Measurements from ENCODE around the gene WBP4. TPM values are rescaled to one million over a fixed set of nuclear protein-coding genes. Genes with fewer than 3 reads are reported as not detected.

Gene WBP4
- total and polyA plus RNA-seq, 2 of the 4 experiments (the other 2 are of a cell fraction) = 4.3 to 11.0 TPM

GRCh38 chr13:41132512-41133152, 71.3 kb downstream of the WBP4 start, which contains the start of gene KBTBD6:
Gene KBTBD6, minus strand, starts transcription at chr13:41132802. Its CDS starts 291 bp downstream, at chr13:41132511.
- Histone ChIP-seq H3K9me3 (ENCODE audit: control insufficient read depth, insufficient read depth, low read length) (no peaks in the 10 kb centered on the region), H3K4me2 (ENCODE audit: low read depth, low read length) (peak within 1 kb of the TSS; percentile 70), H3K27ac (ENCODE audit: insufficient read depth, low read length) (peak within 1 kb of the TSS; percentile 77), H3K14ac (replicated peaks; ENCODE audit: low read depth, low read length) (peak within 1 kb of the TSS; percentile 68), H2BK15ac (ENCODE audit: low read depth, low read length) (peak within 1 kb of the TSS; percentile 70; the same call in 2 of the 3 replicates), H4K91ac (ENCODE audit: insufficient read depth, low read depth, low read length) (peak within 1 kb of the TSS; percentile 62), H2BK5ac (ENCODE audit: low read depth, low read length, poor library complexity, severe bottlenecking) (peak within 1 kb of the TSS; percentile 91), H2AK5ac (ENCODE audit: low read depth, low read length) (peak within 1 kb of the TSS; percentile 89), H3K4me1 (ENCODE audit: control insufficient read depth, insufficient read depth, low read length) (peaks cover 13% of the 10 kb centered on the region), H4K20me1 (ENCODE audit: insufficient read depth, low read length) (no peaks in the 10 kb centered on the region), H3K23ac (ENCODE audit: low read depth, low read length) (peak within 1 kb of the TSS; percentile 80), H4K5ac (ENCODE audit: low read depth, low read length) (peak within 1 kb of the TSS; percentile 52), H3K27me3 (ENCODE audit: control insufficient read depth, insufficient read depth, low read length) (no peaks in the 10 kb centered on the region), H3K18ac (ENCODE audit: low read depth, low read length) (peak within 1 kb of the TSS; percentile 54), H4K8ac (ENCODE audit: low read depth in 2 of 2, low read length in 2 of 2) (peak within 1 kb of the TSS; percentile 76 to 85), H2AFZ (replicated peaks; ENCODE audit: low read length, poor library complexity) (peak within 1 kb of the TSS; percentile 92), H3K56ac (ENCODE audit: extremely low read depth, insufficient read depth, low read length) (peak within 1 kb of the TSS; percentile 53), H3K36me3 (ENCODE audit: control insufficient read depth, insufficient read depth, low read length) (0 out of 2 replicates have a peak, but pooled peaks cover 7% of the 10 kb centered on the region), H2BK120ac (ENCODE audit: low read depth, low read length) (peak within 1 kb of the TSS; percentile 57), H3K4ac (ENCODE audit: low read depth, low read length) (peak within 1 kb of the TSS; percentile 81), H3K9me1 (ENCODE audit: insufficient read depth, low read length) (peaks cover 5% of the 10 kb centered on the region; the same call in 1 of the 2 replicates), H3K4me3 (ENCODE audit: insufficient read depth, low read depth, low read length) (peak within 1 kb of the TSS; percentile 54), H3K79me1 (ENCODE audit: low read depth in 1 of 2, low read length in 2 of 2) (peaks cover 26 to 36% of the 10 kb centered on the region in 2 experiments), H2BK20ac (ENCODE audit: low read depth, low read length) (peak within 1 kb of the TSS; percentile 6), H2AK9ac (replicated peaks; ENCODE audit: low read depth, low read length, poor library complexity) (peak within 1 kb of the TSS; percentile 66), H3K9ac (ENCODE audit: low read depth, low read length) (peak within 1 kb of the TSS; percentile 56)
- no TSS peak for BruUV-seq (replicated peaks)
- peak; percentile 66 for TF ChIP-seq FOS (IDR thresholded peaks at IDR 0.05; ENCODE audit: low read depth, low read length)
- no peak for TF ChIP-seq USF2 (IDR thresholded peaks at IDR 0.05; ENCODE audit: low read depth, low read length)
- peak; percentile 34; the same call in 1 of the 2 replicates for TF ChIP-seq CEBPB (IDR thresholded peaks at IDR 0.05; ENCODE audit: low read depth, low read length)
- peak; percentile 61 for TF ChIP-seq MXI1 (IDR thresholded peaks at IDR 0.05; ENCODE audit: borderline replicate concordance, low read depth, low read length)
- peak; percentile 26; the same call in 1 of the 2 replicates for TF ChIP-seq POLR2A (IDR thresholded peaks at IDR 0.05; ENCODE audit: low read depth, low read length)
- 0 out of 2 replicates have a peak, but pooled peaks have one; percentile 23 for TF ChIP-seq MAZ (IDR thresholded peaks at IDR 0.05; ENCODE audit: borderline replicate concordance, low read depth, low read length)
- 0 out of 2 replicates have a peak, but pooled peaks have one; percentile 11 for TF ChIP-seq SMC3 (IDR thresholded peaks at IDR 0.05; ENCODE audit: low read depth, low read length)
- TF ChIP-seq BHLHE40 (IDR thresholded peaks at IDR 0.05; ENCODE audit: low read depth, low read length) = peak; percentile 82
- TF ChIP-seq CHD1 (IDR thresholded peaks at IDR 0.05; ENCODE audit: low read depth, low read length) = 0 out of 2 replicates have a peak, but pooled peaks have one; percentile 47
- TF ChIP-seq NFE2L2 (IDR thresholded peaks at IDR 0.05; ENCODE audit: low read depth, low read length) = no peak
- no peak for TF ChIP-seq RAD21 (IDR thresholded peaks at IDR 0.05; ENCODE audit: low read length)
- no peak for TF ChIP-seq ELK1 (IDR thresholded peaks at IDR 0.05; ENCODE audit: borderline replicate concordance, low read depth, low read length)
- TF ChIP-seq RFX5 (IDR thresholded peaks at IDR 0.05; ENCODE audit: low read depth, low read length) = no peak
- DNase-seq = peak; percentile 99
- ATAC-seq (ENCODE audit: low read depth) = peak; percentile 98
- dilution Hi-C loops (cut with HindIII; ENCODE audit: low sequenced_read_pairs, unreplicated experiment) (no loop called here), intact Hi-C loops (cut with micrococcal nuclease) (loop anchor here (2.0 to 5.0 kb wide), 2 partner anchors 90 to 178 kb away; partner anchors contain the start of gene NAA16), in situ Hi-C loops (cut with MboI; ENCODE audit: low sequenced_read_pairs) (no loop called here)
- CTCF ChIA-PET = no interaction called here
- POLR2A ChIA-PET (ENCODE audit: unreplicated experiment) = interaction anchor here (0.5 kb wide), 1 partner anchor 13 kb away, joined by 3 read pairs; no protein-coding TSS in a partner anchor
- WGBS, 2 experiments (ENCODE audit: extremely low coverage in 2 of 2, insufficient read length in 1 of 2) = 1% methylated on average over 23 of the region's 45 CpGs; no CpG with 5 or more reads in 1 of the 2 experiments

Measured in IMR-90 (cell line).